ENCODE data around the gene RELN. TPM values are rescaled to one million over a fixed set of nuclear protein-coding genes. Genes with fewer than 3 reads are reported as not detected.

RELN gene
- total RNA-seq, 1 donor from 2014 or later = 0.11 TPM

GRCh38 chr7:103637094-103637493 is 352.4 kb downstream of the RELN start:
- intact Hi-C loops (cut with DNase I) = no loop called here
- Histone ChIP-seq H3K9me3 (no peaks in the 10 kb centered on the region), H3K4me1 (no peaks in the 10 kb centered on the region), H3K27me3 (no peaks in the 10 kb centered on the region), H3K36me3 (no peaks in the 10 kb centered on the region), H3K27ac (no peak overlapping the region), H3K4me3 (no peak overlapping the region)
- DNase-seq (ENCODE audit: low spot score in 2 of 2) = no peak
- no peak for TF ChIP-seq CTCF (IDR thresholded peaks at IDR 0.05)

- no peak for TF ChIP-seq CTCF (IDR thresholded peaks at IDR 0.05)
- Histone ChIP-seq H3K36me3 (no peaks in the 10 kb centered on the region), H3K27me3 (no peaks in the 10 kb centered on the region), H3K27ac (no peak overlapping the region), H3K4me3 (no peak overlapping the region), H3K9me3 (no peaks in the 10 kb centered on the region), H3K4me1 (no peaks in the 10 kb centered on the region)
- intact Hi-C loops (cut with DNase I) = no loop called here
- DNase-seq (ENCODE audit: low spot score in 2 of 2) = no peak
Measured at GRCh38 chr7:103636153-103636552, 353.3 kb downstream of the RELN start.

DNA sequence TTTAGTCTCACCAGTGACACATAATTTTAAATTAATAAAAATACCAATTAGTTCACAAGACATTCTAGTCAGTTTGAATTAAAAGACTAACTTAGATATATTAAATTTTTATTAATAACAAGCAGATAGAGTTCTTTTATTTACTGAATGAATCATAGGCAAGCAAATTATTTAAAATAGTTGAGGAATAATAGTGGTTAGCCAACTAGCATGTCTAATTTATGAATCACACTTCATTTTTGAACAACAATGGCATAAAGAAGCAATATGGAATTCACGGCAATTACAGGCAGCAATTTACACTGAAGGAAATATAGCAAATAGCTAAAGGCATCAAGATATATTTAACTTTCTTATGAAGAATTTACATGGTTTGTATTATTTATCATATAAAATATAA is 356.5 kb downstream of the RELN start:
- intact Hi-C loops (cut with DNase I) = no loop called here
- Histone ChIP-seq H3K36me3 (no peaks in the 10 kb centered on the region), H3K9me3 (no peaks in the 10 kb centered on the region), H3K4me1 (no peaks in the 10 kb centered on the region), H3K27me3 (no peaks in the 10 kb centered on the region), H3K27ac (no peak overlapping the region), H3K4me3 (no peak overlapping the region)
- no peak for DNase-seq (ENCODE audit: low spot score in 2 of 2)
- TF ChIP-seq CTCF (IDR thresholded peaks at IDR 0.05) = no peak

DNA sequence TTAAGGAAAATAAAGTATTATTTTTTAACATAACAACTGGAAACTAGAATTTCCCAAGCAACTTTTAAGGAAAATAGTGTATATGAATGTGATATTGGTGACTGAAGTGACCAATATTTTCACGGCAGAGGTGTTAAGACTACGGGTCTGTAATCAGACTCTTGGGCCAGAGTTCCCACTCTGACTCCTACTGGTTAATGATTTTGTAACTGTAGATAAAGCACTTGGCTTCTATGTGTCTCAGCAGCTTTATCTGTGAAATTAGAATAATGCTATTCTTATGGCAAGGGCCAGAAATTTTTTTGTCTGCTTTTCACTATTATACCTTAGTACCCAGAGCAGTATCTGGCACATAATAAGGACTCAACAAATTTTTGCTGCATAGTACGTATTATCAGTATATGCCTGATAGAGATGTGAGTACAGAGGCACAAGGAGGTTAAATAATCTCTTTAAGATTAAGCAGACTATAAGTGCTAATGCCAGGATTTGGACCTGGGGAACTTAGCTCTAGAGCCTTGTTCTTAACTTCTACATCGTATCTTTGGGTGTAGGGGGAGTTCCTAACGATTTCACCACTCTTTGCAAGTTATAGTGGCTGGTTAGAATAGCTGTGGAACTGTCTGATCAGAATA is 357.3 kb downstream of the RELN start:
- Histone ChIP-seq H3K36me3 (no peaks in the 10 kb centered on the region), H3K27me3 (no peaks in the 10 kb centered on the region), H3K4me1 (no peaks in the 10 kb centered on the region), H3K9me3 (no peaks in the 10 kb centered on the region), H3K4me3 (no peak overlapping the region), H3K27ac (no peak overlapping the region)
- no peak for DNase-seq (ENCODE audit: low spot score in 2 of 2)
- TF ChIP-seq CTCF (IDR thresholded peaks at IDR 0.05) = no peak
- intact Hi-C loops (cut with DNase I) = no loop called here

GRCh38 chr7:103630318-103630717 is 359.1 kb downstream of the RELN start:
- TF ChIP-seq CTCF (IDR thresholded peaks at IDR 0.05) = no peak
- no peaks in the 10 kb centered on the region for H3K36me3 ChIP-seq
- H3K4me1 ChIP-seq = no peaks in the 10 kb centered on the region
- H3K27me3 ChIP-seq = no peaks in the 10 kb centered on the region
- H3K27ac ChIP-seq = no peak overlapping the region
- DNase-seq (ENCODE audit: low spot score in 2 of 2) = no peak
- H3K9me3 ChIP-seq = no peaks in the 10 kb centered on the region
- H3K4me3 ChIP-seq = no peak overlapping the region
- intact Hi-C loops (cut with DNase I) = no loop called here

GRCh38 chr7:103628742-103629141 is 360.7 kb downstream of the RELN start:
- no peaks in the 10 kb centered on the region for H3K27me3 ChIP-seq
- H3K4me3 ChIP-seq = no peak overlapping the region
- no peaks in the 10 kb centered on the region for H3K9me3 ChIP-seq
- no peak for TF ChIP-seq CTCF (IDR thresholded peaks at IDR 0.05)
- H3K36me3 ChIP-seq = no peaks in the 10 kb centered on the region
- no peak for DNase-seq (ENCODE audit: low spot score in 2 of 2)
- no peak overlapping the region for H3K27ac ChIP-seq
- no peaks in the 10 kb centered on the region for H3K4me1 ChIP-seq
- intact Hi-C loops (cut with DNase I) = no loop called here
